Lower leg skin (tissue), 4 donors: ENCODE data around the gene PLXNB1. TPM values are rescaled to one million over a fixed set of nuclear protein-coding genes. Genes with fewer than 3 reads are reported as not detected.

Source experiments
- DNase-seq, 2 donors: peaks; one replicate each; pipeline ENCODE4 v3.0.0-alpha.2; 2019; ENCODE audit warnings: low spot score in 2 of 2
- H3K4me3 ChIP-seq: fragments of 200-600 bp; sonication (generic); 2 replicates; pipeline ENCODE4 v1.5.1; 2017; ENCODE audit warnings: mild to moderate bottlenecking, low read depth; ENCODE audit not compliant: poor library complexity, severe bottlenecking
- POLR2A ChIP-seq, 2 donors: fragments of 450-650 bp; IDR thresholded peaks; one replicate each; pipeline ENCODE4 v1.6.1; 2016 to 2017; ENCODE audit warnings: antibody characterized with exemption in 2 of 2, mild to moderate bottlenecking in 1 of 2, moderate library complexity in 1 of 2
- WGBS, 2 donors: methylation state at CpG; one replicate each; pipeline ENCODE4 v1.1.5; 2018; 5-methylcytosine and 5-hydroxymethylcytosine counted together
- intact Hi-C: fragments of 100-400 bp; cut with DNase I; formaldehyde crosslinking; loops from one replicate; pipeline ENCODE4 v1.15.0; 2023; ENCODE audit warnings: low total_unique reads
- total RNA-seq, 4 donors: library from RNA; depleted of rRNA; stranded (reverse); fragments of >200 nt; gene quantifications; one replicate each; pipeline ENCODE4 v1.1.0, GENCODE V29; 2016
- TF ChIP-seq, protein P1 (sequence below), 3 donors: fragments of 450-650 bp; IDR thresholded peaks; one replicate each; pipeline ENCODE4 v1.5.1; 2016; ENCODE audit warnings: antibody characterized with exemption in 3 of 3, mild to moderate bottlenecking in 3 of 3, moderate library complexity in 2 of 3

Gene PLXNB1
- total RNA-seq, 4 donors from 2014 or later = 111 to 227 (median 145) TPM

DNA sequence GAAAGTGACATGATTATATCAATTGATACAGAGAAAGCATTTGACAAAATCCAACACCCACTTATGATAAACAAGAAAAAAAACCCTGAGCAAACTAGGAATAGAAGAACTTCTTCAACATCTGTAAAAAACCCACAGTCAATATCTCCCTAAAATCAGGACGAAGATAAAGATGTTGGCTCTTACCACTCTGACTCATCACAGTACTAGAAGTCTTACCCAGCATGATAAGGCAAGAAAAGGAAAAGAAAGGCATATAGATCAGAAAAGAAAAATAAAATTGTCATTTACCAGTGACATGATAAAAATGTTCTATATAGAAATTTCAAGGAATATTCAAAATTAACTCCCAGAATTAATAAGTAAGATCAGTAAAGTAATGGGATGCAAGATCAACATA lies 65.0 kb downstream of the PLXNB1 start:
- intact Hi-C loops = no loop called here
- 38 to 54% methylated on average over 1 of the region's 1 CpG for WGBS, 2 donors
- H3K4me3 ChIP-seq = no peak overlapping the region
- no peak for DNase-seq
- TF ChIP-seq, protein P1, sequence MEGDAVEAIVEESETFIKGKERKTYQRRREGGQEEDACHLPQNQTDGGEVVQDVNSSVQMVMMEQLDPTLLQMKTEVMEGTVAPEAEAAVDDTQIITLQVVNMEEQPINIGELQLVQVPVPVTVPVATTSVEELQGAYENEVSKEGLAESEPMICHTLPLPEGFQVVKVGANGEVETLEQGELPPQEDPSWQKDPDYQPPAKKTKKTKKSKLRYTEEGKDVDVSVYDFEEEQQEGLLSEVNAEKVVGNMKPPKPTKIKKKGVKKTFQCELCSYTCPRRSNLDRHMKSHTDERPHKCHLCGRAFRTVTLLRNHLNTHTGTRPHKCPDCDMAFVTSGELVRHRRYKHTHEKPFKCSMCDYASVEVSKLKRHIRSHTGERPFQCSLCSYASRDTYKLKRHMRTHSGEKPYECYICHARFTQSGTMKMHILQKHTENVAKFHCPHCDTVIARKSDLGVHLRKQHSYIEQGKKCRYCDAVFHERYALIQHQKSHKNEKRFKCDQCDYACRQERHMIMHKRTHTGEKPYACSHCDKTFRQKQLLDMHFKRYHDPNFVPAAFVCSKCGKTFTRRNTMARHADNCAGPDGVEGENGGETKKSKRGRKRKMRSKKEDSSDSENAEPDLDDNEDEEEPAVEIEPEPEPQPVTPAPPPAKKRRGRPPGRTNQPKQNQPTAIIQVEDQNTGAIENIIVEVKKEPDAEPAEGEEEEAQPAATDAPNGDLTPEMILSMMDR (IDR thresholded peaks at IDR 0.05) = no peak
- no peak for TF ChIP-seq POLR2A (IDR thresholded peaks at IDR 0.05)

DNA sequence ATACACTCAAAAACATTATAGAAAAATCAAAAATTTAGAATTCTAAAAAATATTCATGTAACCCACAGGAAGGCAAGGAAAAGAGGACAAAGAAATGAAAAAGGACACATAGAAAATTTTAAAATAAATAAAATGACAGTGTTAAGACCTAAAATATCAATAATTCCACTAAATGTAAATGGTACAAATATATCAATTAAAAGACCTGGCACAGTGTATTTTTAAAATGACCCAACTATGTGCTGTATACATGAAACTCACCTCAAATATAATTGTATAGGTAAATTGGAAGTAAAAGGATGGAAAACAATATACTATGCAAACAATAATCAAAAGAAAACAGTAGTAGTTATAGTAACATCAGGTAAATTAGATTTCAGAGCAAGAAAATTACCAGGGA lies 68.0 kb downstream of the PLXNB1 start:
- H3K4me3 ChIP-seq = no peak overlapping the region
- DNase-seq = no peak
- intact Hi-C loops = no loop called here
- TF ChIP-seq POLR2A (IDR thresholded peaks at IDR 0.05) = no peak
- TF ChIP-seq, protein P1 (IDR thresholded peaks at IDR 0.05) = no peak

DNA sequence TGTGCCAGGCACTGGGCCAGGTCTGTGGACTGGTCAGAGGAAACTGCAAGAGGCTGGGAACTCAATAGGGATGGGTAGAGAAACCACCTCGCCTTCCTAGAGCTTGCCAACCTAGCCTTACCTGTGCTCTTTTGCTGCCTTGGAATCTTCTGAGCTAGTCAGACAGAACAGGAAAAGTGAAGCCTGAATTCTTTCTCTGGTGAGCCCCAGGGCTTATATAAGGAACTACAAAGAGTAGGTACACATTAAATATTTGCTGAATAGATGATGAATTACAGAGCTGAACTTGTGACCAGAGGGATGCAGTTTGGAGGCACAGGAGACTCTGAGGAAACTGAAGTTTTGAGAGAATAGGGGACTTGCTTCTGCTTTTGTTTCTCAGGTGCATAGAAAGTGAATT lies 73.5 kb downstream of the PLXNB1 start:
- H3K4me3 ChIP-seq = no peak overlapping the region
- DNase-seq = no peak
- intact Hi-C loops = no loop called here
- no peak for TF ChIP-seq POLR2A (IDR thresholded peaks at IDR 0.05)
- TF ChIP-seq, protein P1 (IDR thresholded peaks at IDR 0.05) = no peak
- 60 to 76% methylated on average over 1 of the region's 1 CpG for WGBS, 2 donors

DNA sequence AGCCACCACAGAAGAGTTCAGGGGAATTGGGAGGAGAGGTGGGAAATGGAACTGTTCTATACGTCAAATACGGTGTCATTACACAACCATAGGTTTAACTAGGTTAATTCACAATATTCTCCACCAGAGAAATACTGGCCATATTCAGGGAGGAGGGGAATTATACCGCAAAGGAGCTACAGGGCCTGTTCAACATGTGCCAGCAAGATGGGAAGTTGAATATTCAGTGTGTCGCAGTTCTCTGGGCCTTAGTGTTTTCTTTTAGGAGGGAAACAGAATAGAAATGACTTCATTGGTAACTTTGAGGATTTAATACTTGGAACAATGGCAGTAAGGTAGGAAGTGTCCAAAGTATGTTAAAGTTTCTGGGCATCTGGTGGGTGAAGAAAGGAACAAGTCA lies 75.9 kb downstream of the PLXNB1 start:
- no peak overlapping the region for H3K4me3 ChIP-seq
- WGBS, 2 donors = 74 to 79% methylated on average over 4 of the region's 4 CpGs
- DNase-seq = no peak
- intact Hi-C loops = no loop called here
- TF ChIP-seq POLR2A (IDR thresholded peaks at IDR 0.05) = no peak
- TF ChIP-seq, protein P1 (IDR thresholded peaks at IDR 0.05) = no peak

Other genes with a start within 250 kb of the PLXNB1 start
- 1 to 10 TPM in 1 of 4 donors, under 1 TPM in 3; 0.45 to 1.0 (median 0.77) TPM for gene CDC25A, start 241.7 kb downstream of the PLXNB1 start, total RNA-seq
- gene CAMP, start 206.6 kb downstream of the PLXNB1 start, total RNA-seq = 1 to 10 TPM in 1 of 4 donors, not detected in 3; 1.1 TPM
- gene ZNF589, start 189.0 kb downstream of the PLXNB1 start, total RNA-seq = 1 to 10 TPM; 4.8 to 9.4 (median 9.0) TPM
- gene NME6, start 128.7 kb downstream of the PLXNB1 start, total RNA-seq = 10 to 100 TPM; 23.4 to 44.8 (median 32.9) TPM
- not detected for gene SPINK8, start 96.4 kb downstream of the PLXNB1 start, total RNA-seq
- gene FBXW12, start 57.9 kb downstream of the PLXNB1 start, total RNA-seq = not detected
- gene CCDC51, start 10.0 kb upstream of the PLXNB1 start, total RNA-seq = 10 to 100 TPM in 3 of 4 donors, 1 to 10 TPM in 1; 6.7 to 17.1 (median 11.6) TPM
- gene TMA7, start 10.2 kb upstream of the PLXNB1 start, total RNA-seq = 100 to 1,000 TPM; 173 to 271 (median 250) TPM
- 10 to 100 TPM in 2 of 4 donors, 1 to 10 TPM in 2; 5.6 to 14.1 (median 9.3) TPM for gene ATRIP, start 16.7 kb upstream of the PLXNB1 start, total RNA-seq
- 10 to 100 TPM; 64.3 to 93.6 (median 71.0) TPM for gene SHISA5, start 74.1 kb upstream of the PLXNB1 start, total RNA-seq
- 1 to 10 TPM; 3.7 to 8.8 (median 6.4) TPM for gene PFKFB4, start 126.7 kb upstream of the PLXNB1 start, total RNA-seq
- gene UCN2, start 133.7 kb upstream of the PLXNB1 start, total RNA-seq = 1 to 10 TPM; 4.8 to 9.8 (median 6.2) TPM
- 100 to 1,000 TPM; 159 to 393 (median 199) TPM for gene COL7A1, start 165.2 kb upstream of the PLXNB1 start, total RNA-seq
- 100 to 1,000 TPM; 240 to 373 (median 334) TPM for gene UQCRC1, start 179.6 kb upstream of the PLXNB1 start, total RNA-seq
- not detected for gene TMEM89, start 191.7 kb upstream of the PLXNB1 start, total RNA-seq
- gene SLC26A6, start 205.4 kb upstream of the PLXNB1 start, total RNA-seq = 10 to 100 TPM in 3 of 4 donors, 1 to 10 TPM in 1; 9.4 to 36.5 (median 17.9) TPM
- gene CELSR3, start 232.8 kb upstream of the PLXNB1 start, total RNA-seq = 1 to 10 TPM in 2 of 4 donors, under 1 TPM in 2; 0.59 to 4.7 (median 1.2) TPM